Uterus (tissue), 2 donors: ENCODE data around the gene CAMK2G.

ENCODE experiments used
- CTCF ChIP-seq, 4 experiments: fragments of 200-600 bp in 2 of 4; fragments of 450-650 bp in 2 of 4; sonication (generic) in 2 of 4; IDR thresholded peaks; one replicate each; pipeline ENCODE4 v1.5.1; 2016 to 2019; ENCODE audit warnings: antibody characterized with exemption in 4 of 4, mild to moderate bottlenecking in 2 of 4, moderate library complexity in 1 of 4
- POLR2A ChIP-seq, 2 donors: fragments of 450-650 bp; IDR thresholded peaks; one replicate each; pipeline ENCODE4 v1.6.1; 2016; ENCODE audit warnings: antibody characterized with exemption in 2 of 2, mild to moderate bottlenecking in 1 of 2, moderate library complexity in 1 of 2

- no peak for TF ChIP-seq POLR2A (IDR thresholded peaks at IDR 0.05)
- no peak for TF ChIP-seq CTCF (IDR thresholded peaks at IDR 0.05)
These were observed 24.5 kb upstream of the CAMK2G start for GRCh38 chr10:73898730-73899410.
